Measurements from ENCODE around the gene ZNF423.

DNA sequence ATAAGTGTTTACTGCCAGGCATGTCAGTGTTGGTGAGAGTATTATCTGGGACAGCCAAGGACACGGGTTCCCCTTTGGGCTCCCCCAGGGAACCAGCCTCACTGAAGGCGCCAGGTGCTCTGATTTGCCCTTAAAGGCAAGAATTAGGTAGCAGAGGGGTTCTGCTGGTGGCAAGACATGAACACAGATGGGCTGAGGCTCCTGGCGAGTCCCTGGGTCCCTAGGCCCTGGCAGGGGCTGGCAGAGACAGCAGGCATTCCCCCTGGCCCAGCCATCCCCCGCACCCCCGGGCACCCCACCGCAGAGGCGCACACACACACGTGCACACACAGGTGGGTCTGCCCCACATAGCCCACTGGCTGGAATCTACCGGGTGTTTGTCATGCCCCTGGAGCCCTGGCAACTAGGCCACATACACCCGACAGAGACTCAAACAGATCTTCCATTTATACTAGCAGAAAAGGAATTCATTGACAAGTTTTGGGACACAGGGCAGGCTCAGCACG, 329.0 kb downstream of the ZNF423 start:
- TF ChIP-seq, protein P1, sequence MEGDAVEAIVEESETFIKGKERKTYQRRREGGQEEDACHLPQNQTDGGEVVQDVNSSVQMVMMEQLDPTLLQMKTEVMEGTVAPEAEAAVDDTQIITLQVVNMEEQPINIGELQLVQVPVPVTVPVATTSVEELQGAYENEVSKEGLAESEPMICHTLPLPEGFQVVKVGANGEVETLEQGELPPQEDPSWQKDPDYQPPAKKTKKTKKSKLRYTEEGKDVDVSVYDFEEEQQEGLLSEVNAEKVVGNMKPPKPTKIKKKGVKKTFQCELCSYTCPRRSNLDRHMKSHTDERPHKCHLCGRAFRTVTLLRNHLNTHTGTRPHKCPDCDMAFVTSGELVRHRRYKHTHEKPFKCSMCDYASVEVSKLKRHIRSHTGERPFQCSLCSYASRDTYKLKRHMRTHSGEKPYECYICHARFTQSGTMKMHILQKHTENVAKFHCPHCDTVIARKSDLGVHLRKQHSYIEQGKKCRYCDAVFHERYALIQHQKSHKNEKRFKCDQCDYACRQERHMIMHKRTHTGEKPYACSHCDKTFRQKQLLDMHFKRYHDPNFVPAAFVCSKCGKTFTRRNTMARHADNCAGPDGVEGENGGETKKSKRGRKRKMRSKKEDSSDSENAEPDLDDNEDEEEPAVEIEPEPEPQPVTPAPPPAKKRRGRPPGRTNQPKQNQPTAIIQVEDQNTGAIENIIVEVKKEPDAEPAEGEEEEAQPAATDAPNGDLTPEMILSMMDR (IDR thresholded peaks at IDR 0.05) = no peak
- TF ChIP-seq POLR2A (IDR thresholded peaks at IDR 0.05) = no peak

Data from Peyer's patch (tissue), 4 donors.